ENCODE measurements around the gene FSTL4. TPM values are rescaled to one million over a fixed set of nuclear protein-coding genes. Genes with fewer than 3 reads are reported as not detected.

The FSTL4 gene
- polyA plus RNA-seq, 3 donors from 2014 or later: not detected

DNA sequence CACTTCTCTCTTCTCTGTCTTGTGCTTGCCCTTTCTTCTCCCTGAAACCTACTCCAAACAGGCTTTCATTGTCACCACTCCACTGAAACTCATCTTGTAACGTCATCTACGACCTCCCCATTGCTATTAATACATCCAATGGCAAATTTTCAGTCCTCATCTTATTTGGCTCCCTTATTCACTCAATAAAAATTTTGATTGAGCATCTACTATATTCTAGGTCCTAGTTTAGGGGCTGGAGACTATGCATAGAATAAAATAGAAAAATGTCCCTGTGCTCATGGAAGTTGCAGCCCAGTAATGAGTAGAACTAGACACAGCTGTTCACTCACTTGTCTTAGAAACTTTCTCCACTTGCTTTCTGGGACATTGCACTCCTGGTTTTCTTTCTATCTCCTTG, 24.9 kb upstream of the FSTL4 start:
- no peaks in the 10 kb centered on the region for H3K36me3 Mint-ChIP-seq
- no peaks in the 10 kb centered on the region for H3K4me1 Mint-ChIP-seq
- peaks cover 0 to 9% (median 9%) of the 10 kb centered on the region in 3 donors for H3K27me3 Mint-ChIP-seq (ENCODE audit: low read depth in 3 of 3)
- no peak overlapping the region for H3K4me3 Mint-ChIP-seq
- H3K27ac Mint-ChIP-seq: no peak overlapping the region
- DNase-seq: no peak
- H3K9me3 Mint-ChIP-seq: peaks cover 0 to 3% (median 0%) of the 10 kb centered on the region in 6 donors

- no peak overlapping the region for H3K27ac Mint-ChIP-seq
- no peaks in the 10 kb centered on the region for H3K36me3 Mint-ChIP-seq
- no peaks in the 10 kb centered on the region for H3K4me1 Mint-ChIP-seq
- no peak overlapping the region for H3K4me3 Mint-ChIP-seq
- H3K27me3 Mint-ChIP-seq (ENCODE audit: low read depth in 3 of 3): peaks cover 0 to 12% (median 6%) of the 10 kb centered on the region in 3 donors
- peaks cover 0 to 3% (median 0%) of the 10 kb centered on the region in 6 donors for H3K9me3 Mint-ChIP-seq
- no peak for DNase-seq
Measured at GRCh38 chr5:133635051-133635450, 22.7 kb upstream of the FSTL4 start.

GRCh38 chr5:133627180-133627579, 14.8 kb upstream of the FSTL4 start:
- peaks cover 0 to 5% (median 0%) of the 10 kb centered on the region in 6 donors for H3K9me3 Mint-ChIP-seq
- H3K4me3 Mint-ChIP-seq: no peak overlapping the region
- peaks cover 6 to 8% (median 6%) of the 10 kb centered on the region in 3 donors for H3K27me3 Mint-ChIP-seq (ENCODE audit: low read depth in 3 of 3)

GRCh38 chr5:133624316-133624715, 12.0 kb upstream of the FSTL4 start:
- Mint-ChIP-seq H3K9me3 (peaks cover 0 to 5% (median 0%) of the 10 kb centered on the region in 6 donors), H3K4me1 (no peaks in the 10 kb centered on the region), H3K27me3 (ENCODE audit: low read depth in 3 of 3) (peaks cover 5 to 11% (median 7%) of the 10 kb centered on the region in 3 donors)

More at GRCh38 chr5:133627180-133627579, 14.8 kb upstream of the FSTL4 start:
- no peak overlapping the region for H3K27ac Mint-ChIP-seq
- no peaks in the 10 kb centered on the region for H3K36me3 Mint-ChIP-seq
- H3K4me1 Mint-ChIP-seq: no peaks in the 10 kb centered on the region
- no peak for DNase-seq

DNA sequence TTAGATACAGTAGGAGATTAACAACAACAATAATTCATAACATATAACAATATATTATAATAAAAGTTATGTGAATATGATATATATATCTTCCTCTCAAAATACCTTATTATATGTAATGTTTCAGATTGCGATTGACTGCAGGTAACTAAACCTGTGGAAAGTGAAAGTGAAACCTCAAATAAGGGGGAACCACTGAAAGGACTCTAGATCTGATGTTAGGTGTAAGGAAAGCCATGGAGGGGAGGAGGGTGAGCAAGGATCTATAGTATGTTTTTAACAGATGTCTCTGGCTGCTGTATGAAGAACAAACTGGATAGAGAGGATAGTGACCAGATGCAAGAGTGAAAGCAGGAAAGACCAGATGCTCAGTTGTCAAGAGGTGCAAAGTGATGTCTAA, 5.8 kb upstream of the FSTL4 start:
- Mint-ChIP-seq H3K4me1 (peaks cover 4 to 15% of the 10 kb centered on the region in 2 donors), H3K27ac (no peak overlapping the region), H3K4me3 (peak overlapping the region in 2 of 5 donors; percentile 3 to 34), H3K9me3 (peaks cover 0 to 6% (median 0%) of the 10 kb centered on the region in 6 donors), H3K36me3 (no peaks in the 10 kb centered on the region), H3K27me3 (ENCODE audit: low read depth in 3 of 3) (peaks cover 7 to 14% (median 7%) of the 10 kb centered on the region in 3 donors)
- DNase-seq: no peak

More at GRCh38 chr5:133624316-133624715, 12.0 kb upstream of the FSTL4 start:
- Mint-ChIP-seq H3K27ac (no peak overlapping the region), H3K4me3 (no peak overlapping the region), H3K36me3 (no peaks in the 10 kb centered on the region)
- DNase-seq: no peak

DNA sequence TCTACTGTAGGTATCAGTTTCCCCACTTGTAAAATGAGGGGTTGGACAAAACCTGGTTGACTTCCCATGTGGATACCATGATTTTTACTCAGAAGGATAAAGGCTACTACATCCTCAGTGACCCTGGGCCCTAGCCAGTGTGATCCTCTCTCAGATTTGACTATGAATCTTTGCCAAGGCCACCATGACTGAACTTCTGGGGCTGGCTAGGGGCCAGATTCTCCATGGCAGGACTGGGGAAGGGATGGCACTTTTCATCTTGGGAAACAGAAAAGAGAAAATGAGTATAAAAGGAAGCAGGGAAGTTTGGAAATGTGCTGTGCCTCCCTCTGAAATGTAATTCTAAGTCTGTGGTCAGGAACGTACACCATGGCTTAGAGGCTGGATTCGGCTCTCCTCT, 1.4 kb upstream of the FSTL4 start:
- Mint-ChIP-seq H3K9me3 (peaks cover 0 to 6% (median 0%) of the 10 kb centered on the region in 6 donors), H3K4me3 (peak overlapping the region in 1 of 5 donors; percentile 20), H3K4me1 (peaks cover 11 to 20% of the 10 kb centered on the region in 2 donors), H3K36me3 (peaks cover 0 to 3% (median 0%) of the 10 kb centered on the region in 3 donors), H3K27ac (no peak overlapping the region), H3K27me3 (ENCODE audit: low read depth in 3 of 3) (peaks cover 14 to 24% (median 14%) of the 10 kb centered on the region in 3 donors)
- DNase-seq: no peak

GRCh38 chr5:133613184-133613583, 843 bp upstream of the FSTL4 start:
- H3K4me3 Mint-ChIP-seq: peak overlapping the region in 4 of 5 donors; percentile 33 to 52 (median 48)
- H3K27ac Mint-ChIP-seq: no peak overlapping the region
- DNase-seq: no peak
- H3K27me3 Mint-ChIP-seq (ENCODE audit: low read depth in 3 of 3): peaks cover 14 to 24% (median 14%) of the 10 kb centered on the region in 3 donors
- peaks cover 0 to 3% (median 0%) of the 10 kb centered on the region in 3 donors for H3K36me3 Mint-ChIP-seq
- H3K9me3 Mint-ChIP-seq: peaks cover 0 to 6% (median 0%) of the 10 kb centered on the region in 6 donors
- H3K4me1 Mint-ChIP-seq: peaks cover 10 to 16% of the 10 kb centered on the region in 2 donors

DNA sequence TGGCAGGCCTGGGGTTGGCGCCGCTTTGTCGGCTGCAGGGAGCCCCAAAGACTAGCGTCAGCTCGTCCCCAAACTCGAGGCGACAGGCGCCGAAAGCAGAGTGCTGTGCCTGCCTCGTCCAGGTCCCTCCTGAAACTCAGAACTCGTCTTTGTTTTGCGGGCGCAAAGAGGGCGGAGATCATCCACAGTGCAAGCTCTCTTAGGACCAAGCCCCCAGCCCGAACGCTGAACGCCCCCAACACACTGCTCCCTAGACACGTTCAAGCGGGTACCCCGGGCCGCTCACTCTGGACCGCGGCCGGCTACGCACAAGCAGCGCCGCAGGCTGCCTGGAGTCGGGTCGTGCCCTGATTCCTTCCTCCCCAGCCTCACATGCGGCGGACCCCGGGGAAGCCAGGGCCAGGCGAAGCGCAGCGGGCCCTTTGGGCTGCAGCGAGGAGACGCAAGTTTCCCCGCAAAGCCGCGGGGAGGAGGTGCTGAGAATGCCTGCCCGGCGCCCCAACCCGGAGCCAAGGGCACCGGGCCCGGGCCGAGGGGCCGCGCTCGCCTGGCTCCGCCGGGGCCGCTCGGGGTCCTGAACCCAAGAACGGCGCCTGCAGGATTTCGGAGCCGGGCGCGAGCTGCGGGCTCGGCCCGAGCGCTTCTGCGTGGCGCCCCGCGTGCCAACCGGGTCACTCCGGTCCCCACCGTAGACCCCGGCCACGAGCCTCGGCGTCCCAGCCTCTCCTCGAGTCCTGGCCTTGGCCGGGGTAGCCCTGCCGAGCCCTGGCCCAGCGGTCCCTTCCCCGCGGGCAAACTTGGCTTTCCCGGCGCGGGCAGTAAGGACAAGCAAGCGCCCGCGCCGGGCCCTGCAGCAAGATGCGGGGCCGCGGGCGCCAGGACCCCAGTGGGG, 738 bp downstream of the FSTL4 start:
- H3K27me3 Mint-ChIP-seq (ENCODE audit: low read depth in 3 of 3): peaks cover 18 to 23% (median 18%) of the 10 kb centered on the region in 3 donors
- no peak for DNase-seq
- peaks cover 0 to 3% (median 0%) of the 10 kb centered on the region in 3 donors for H3K36me3 Mint-ChIP-seq
- H3K4me3 Mint-ChIP-seq: peak overlapping the region in 1 of 5 donors; percentile 57
- H3K27ac Mint-ChIP-seq: no peak overlapping the region
- peaks cover 0 to 2% (median 0%) of the 10 kb centered on the region in 6 donors for H3K9me3 Mint-ChIP-seq
- peaks cover 7 to 9% of the 10 kb centered on the region in 2 donors for H3K4me1 Mint-ChIP-seq

DNA sequence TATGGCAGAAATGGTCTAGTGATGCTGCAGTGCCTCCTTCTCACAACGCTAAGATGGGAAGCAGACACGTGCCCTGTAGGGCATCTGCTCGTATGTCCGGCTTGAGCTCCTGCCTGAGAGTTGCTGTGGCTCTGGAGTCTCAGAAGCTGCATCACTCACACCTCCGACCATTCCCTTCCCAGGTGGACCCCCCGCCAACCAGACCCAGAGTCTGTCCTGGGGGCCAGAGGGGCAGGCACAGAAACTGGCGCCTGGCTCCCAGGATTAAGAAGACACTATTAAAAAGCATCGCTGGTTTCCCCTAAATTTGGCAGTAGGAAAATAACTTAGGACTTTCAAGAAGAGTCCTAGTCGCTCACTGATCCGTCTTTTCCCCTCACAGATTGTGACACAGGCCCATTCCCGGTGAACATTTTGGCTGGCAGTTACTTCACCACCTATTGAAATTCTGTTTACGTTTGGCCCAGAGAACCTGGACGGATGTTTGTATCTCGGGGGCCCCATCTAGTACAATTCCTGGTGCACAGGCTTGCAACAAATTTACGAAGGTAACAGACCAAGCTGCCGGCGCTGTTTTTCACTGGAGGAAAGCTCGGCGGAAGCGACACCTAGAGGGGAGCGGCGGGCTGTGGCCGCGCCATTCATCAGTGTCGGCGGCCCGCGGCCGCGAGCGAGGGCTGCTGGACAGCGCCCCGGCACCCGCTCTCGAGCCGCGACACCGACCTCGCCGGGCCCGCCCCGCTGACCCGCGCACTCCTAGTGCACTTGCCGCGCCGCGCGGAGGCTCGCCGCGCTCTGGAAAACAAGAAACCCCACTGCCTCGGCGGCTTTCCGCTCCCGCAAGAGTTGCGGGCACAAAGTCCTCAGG, 1.6 kb downstream of the FSTL4 start:
- peaks cover 0 to 3% (median 0%) of the 10 kb centered on the region in 3 donors for H3K36me3 Mint-ChIP-seq
- peaks cover 0 to 3% (median 0%) of the 10 kb centered on the region in 6 donors for H3K9me3 Mint-ChIP-seq
- H3K27ac Mint-ChIP-seq: no peak overlapping the region
- H3K4me3 Mint-ChIP-seq: peak overlapping the region in 2 of 5 donors; percentile 46 to 57
- H3K27me3 Mint-ChIP-seq (ENCODE audit: low read depth in 3 of 3): peaks cover 18 to 25% (median 18%) of the 10 kb centered on the region in 3 donors
- DNase-seq: no peak
- peaks cover 7 to 9% of the 10 kb centered on the region in 2 donors for H3K4me1 Mint-ChIP-seq

DNA sequence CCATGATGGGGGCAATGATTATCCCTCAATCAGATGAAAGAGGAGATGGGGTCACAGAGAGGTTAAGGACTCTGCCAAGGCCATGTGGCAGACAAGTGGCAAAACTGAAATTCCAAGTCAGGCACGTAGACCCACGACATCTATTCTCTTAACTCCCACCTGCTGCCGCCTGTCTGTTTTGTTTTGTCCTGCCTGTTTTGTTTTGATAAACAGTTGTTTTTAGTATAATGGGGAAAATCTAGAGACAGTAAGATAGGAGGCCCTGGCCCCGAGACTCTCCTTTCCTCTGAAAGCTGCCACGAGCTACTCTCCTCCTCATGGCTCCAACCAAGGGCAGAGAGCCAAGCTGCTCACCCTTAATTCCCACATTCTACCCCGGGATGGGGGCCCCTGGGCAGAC, 4.9 kb downstream of the FSTL4 start:
- peaks cover 0 to 3% of the 10 kb centered on the region in 2 donors for H3K4me1 Mint-ChIP-seq
- no peak overlapping the region for H3K4me3 Mint-ChIP-seq
- peaks cover 0 to 2% (median 0%) of the 10 kb centered on the region in 6 donors for H3K9me3 Mint-ChIP-seq
- no peak overlapping the region for H3K27ac Mint-ChIP-seq
- no peaks in the 10 kb centered on the region for H3K36me3 Mint-ChIP-seq
- no peak for DNase-seq
- H3K27me3 Mint-ChIP-seq (ENCODE audit: low read depth in 3 of 3): peaks cover 8 to 13% (median 12%) of the 10 kb centered on the region in 3 donors

DNA sequence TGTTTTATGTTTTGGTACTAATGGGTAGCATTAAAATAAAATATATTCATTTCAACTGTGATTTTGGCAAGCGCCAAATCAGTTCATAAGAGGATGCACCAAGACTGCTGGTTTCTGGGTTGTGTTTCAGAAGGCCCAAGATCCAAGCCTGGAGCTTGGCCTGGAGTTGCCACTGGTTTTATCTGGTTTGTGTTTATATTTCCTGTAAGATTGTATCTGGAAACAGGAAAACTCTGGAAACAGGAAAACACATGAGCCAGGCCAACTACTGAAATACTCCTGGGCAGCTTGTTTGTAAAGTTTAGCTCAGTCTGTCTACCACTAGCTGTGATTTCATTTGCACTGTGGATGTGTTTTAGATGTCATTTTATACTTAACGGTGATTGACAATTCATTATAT, 5.5 kb downstream of the FSTL4 start:
- Mint-ChIP-seq H3K9me3 (peaks cover 0 to 2% (median 0%) of the 10 kb centered on the region in 6 donors), H3K4me1 (peaks cover 0 to 3% of the 10 kb centered on the region in 2 donors), H3K27me3 (ENCODE audit: low read depth in 3 of 3) (peaks cover 8 to 13% (median 12%) of the 10 kb centered on the region in 3 donors), H3K36me3 (no peaks in the 10 kb centered on the region), H3K4me3 (no peak overlapping the region), H3K27ac (no peak overlapping the region)
- no peak for DNase-seq

- H3K4me1 Mint-ChIP-seq: no peaks in the 10 kb centered on the region
- DNase-seq: no peak
- peaks cover 4 to 13% (median 7%) of the 10 kb centered on the region in 3 donors for H3K27me3 Mint-ChIP-seq (ENCODE audit: low read depth in 3 of 3)
- H3K27ac Mint-ChIP-seq: no peak overlapping the region
- H3K9me3 Mint-ChIP-seq: peaks cover 0 to 2% (median 0%) of the 10 kb centered on the region in 6 donors
- H3K4me3 Mint-ChIP-seq: no peak overlapping the region
- H3K36me3 Mint-ChIP-seq: no peaks in the 10 kb centered on the region
Measured at GRCh38 chr5:133605323-133605722, 7.0 kb downstream of the FSTL4 start.

DNA sequence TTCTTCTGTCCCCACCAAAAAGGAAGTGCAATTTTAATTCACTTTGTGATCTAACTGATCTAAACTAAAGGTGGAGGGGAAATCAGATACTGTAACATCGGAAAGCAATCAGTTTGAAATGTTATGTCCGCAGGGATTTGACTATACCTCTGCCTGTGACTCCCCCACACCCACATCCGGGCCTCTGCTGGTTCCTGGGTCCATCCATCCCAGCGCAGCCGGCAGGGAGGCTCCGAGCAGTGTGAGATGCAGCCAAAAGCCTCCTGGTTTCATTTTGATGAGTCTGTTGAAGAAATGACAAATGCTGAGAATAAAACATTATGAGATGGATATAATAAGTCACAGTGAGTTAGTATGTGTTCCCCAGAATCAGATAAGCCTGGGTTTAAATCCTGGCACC, 8.6 kb downstream of the FSTL4 start:
- H3K4me3 Mint-ChIP-seq: no peak overlapping the region
- DNase-seq: no peak
- no peaks in the 10 kb centered on the region for H3K36me3 Mint-ChIP-seq
- H3K27me3 Mint-ChIP-seq (ENCODE audit: low read depth in 3 of 3): peaks cover 3 to 7% (median 4%) of the 10 kb centered on the region in 3 donors
- H3K27ac Mint-ChIP-seq: no peak overlapping the region
- H3K4me1 Mint-ChIP-seq: no peaks in the 10 kb centered on the region
- H3K9me3 Mint-ChIP-seq: peaks cover 0 to 2% (median 0%) of the 10 kb centered on the region in 6 donors
